Measurements from ENCODE around the gene FGF23. TPM values are rescaled to one million over a fixed set of nuclear protein-coding genes. Genes with fewer than 3 reads are reported as not detected.

FGF23 gene
- total RNA-seq, 2 experiments from 2014 or later, result not detected

DNA sequence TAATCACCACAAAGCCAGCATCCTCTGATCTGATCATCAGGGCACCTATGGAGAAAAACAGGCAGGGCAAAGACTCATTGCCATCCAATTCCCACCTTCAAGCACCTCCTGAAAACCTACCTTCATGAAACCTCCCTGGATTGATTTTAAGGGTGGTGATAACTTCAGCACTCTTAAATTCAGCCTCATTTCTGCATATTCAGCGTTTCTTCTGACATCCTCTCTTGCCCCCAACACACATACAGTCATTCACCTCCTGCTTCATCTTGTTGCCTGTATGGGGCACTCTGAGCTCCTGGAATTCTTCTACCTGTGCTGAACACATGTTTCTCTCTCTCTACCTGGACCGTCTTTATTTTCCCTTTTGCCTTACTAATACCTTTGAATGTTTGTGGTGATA, 6.9 kb downstream of the FGF23 start:
- ChIA-PET POLR2A (no interaction called here), CTCF (no interaction called here)

DNA sequence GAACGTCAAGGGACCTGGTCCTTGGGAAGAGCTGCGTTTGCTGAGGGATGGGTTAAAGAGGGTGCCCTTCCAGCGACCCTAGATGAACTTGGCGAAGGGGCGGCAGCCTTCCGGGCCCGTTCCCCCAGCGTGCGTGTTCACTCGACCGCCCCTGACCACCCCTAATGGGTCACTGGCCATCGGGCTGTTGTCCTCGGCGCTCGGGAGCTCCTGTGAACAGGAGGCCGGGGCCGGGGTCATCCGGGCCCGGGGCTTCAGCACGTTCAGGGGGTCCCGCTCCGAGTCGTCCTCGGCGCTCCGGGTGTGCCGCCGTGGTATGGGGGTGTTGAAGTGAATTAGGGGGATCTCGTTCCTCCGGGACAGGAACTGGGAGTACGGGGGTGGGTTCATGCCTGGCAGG, 9.2 kb downstream of the FGF23 start:
- no peaks in the 10 kb centered on the region for H3K36me3 Mint-ChIP-seq (ENCODE audit: low read depth)
- POLR2A ChIA-PET, result no interaction called here
- H3K27ac Mint-ChIP-seq, result no peak overlapping the region

More for the DNA sequence above, 6.9 kb downstream of the FGF23 start:
- Mint-ChIP-seq H3K4me3 (no peak overlapping the region), H3K27me3 (peaks cover 24% of the 10 kb centered on the region), H3K36me3 (ENCODE audit: low read depth) (no peaks in the 10 kb centered on the region), H3K9me3 (no peaks in the 10 kb centered on the region), H3K27ac (no peak overlapping the region), H3K4me1 (no peaks in the 10 kb centered on the region)
- no peak for DNase-seq

DNA sequence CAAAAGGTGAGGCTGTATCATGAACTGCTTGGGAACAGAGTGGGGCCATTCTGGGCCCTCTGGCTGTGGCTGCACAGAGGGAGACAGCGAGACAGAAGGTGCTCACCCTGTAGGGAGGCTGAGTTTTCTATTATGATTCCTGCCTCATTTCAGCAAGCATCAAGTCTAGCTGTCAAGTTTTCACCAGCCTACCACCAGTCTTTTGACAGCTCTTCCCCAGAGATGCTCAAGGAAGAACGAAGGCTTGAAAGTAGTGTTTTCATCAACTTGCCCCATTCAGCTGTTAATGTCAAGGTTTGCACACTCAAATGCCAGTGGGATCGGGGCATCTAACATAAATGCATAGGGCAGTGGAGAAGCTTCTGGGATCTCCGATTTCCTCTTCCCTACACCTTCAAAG, 10.0 kb downstream of the FGF23 start:
- no peak for DNase-seq
- Mint-ChIP-seq H3K27ac (no peak overlapping the region), H3K4me1 (no peaks in the 10 kb centered on the region), H3K27me3 (peaks cover 32% of the 10 kb centered on the region), H3K9me3 (no peaks in the 10 kb centered on the region), H3K36me3 (ENCODE audit: low read depth) (no peaks in the 10 kb centered on the region), H3K4me3 (no peak overlapping the region)
- POLR2A ChIA-PET, result no interaction called here
- CTCF ChIA-PET, result no interaction called here

More for the DNA sequence above, 9.2 kb downstream of the FGF23 start:
- H3K27me3 Mint-ChIP-seq, result peaks cover 32% of the 10 kb centered on the region
- H3K4me1 Mint-ChIP-seq, result no peaks in the 10 kb centered on the region
- no peak overlapping the region for H3K4me3 Mint-ChIP-seq
- no peak for DNase-seq
- CTCF ChIA-PET, result no interaction called here
- H3K9me3 Mint-ChIP-seq, result no peaks in the 10 kb centered on the region

DNA sequence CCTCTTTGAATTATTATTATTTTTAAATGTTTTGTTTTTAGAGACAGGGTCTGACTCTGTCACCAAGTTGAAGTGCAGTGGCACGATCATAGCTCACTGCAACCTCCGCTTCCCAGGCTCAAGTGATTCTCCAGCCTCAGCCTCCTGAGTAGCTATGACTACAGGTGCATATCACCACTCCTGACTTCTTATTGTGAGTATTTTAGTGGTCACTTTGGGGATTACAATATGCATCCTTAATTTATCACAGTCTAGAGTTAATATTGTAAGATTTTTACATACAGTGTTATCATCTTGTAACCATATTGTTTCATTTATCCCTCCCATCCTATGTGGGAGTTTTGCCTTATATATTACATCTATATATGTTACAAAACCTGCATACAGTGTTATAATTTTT, 13.4 kb downstream of the FGF23 start:
- H3K9me3 Mint-ChIP-seq, result no peaks in the 10 kb centered on the region
- H3K4me3 Mint-ChIP-seq, result no peak overlapping the region
- no peak for DNase-seq
- H3K27ac Mint-ChIP-seq, result no peak overlapping the region
- no peaks in the 10 kb centered on the region for H3K4me1 Mint-ChIP-seq
- ChIA-PET POLR2A (no interaction called here), CTCF (interaction anchor here (0.9 kb wide), 1 partner anchor 16 kb away, joined by 3 read pairs; no protein-coding TSS in a partner anchor)
- no peaks in the 10 kb centered on the region for H3K36me3 Mint-ChIP-seq (ENCODE audit: low read depth)
- peaks cover 36% of the 10 kb centered on the region for H3K27me3 Mint-ChIP-seq

DNA sequence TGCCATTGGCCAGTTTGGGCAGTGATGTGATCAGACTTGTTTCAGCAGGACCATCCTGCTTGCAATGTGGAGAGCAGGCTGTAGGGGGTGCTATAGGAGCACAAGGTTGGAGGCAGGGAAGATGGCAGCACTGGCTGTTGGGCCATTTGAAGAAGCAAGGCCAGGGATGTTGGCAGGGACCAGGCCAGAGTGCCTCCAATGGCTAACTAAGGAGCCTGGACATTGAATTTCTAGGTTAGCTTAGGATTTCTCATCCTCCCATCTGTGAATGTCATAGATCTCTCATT, 23.5 kb downstream of the FGF23 start:
- peaks cover 5% of the 10 kb centered on the region for H3K4me1 Mint-ChIP-seq
- CTCF ChIA-PET, result no interaction called here
- peaks cover 3% of the 10 kb centered on the region for H3K27me3 Mint-ChIP-seq
- H3K36me3 Mint-ChIP-seq (ENCODE audit: low read depth), result peaks cover 17% of the 10 kb centered on the region
- H3K4me3 Mint-ChIP-seq, result no peak overlapping the region
- H3K27ac Mint-ChIP-seq, result no peak overlapping the region
- POLR2A ChIA-PET, result no interaction called here
- no peaks in the 10 kb centered on the region for H3K9me3 Mint-ChIP-seq
- DNase-seq, result peak; percentile 66

DNA sequence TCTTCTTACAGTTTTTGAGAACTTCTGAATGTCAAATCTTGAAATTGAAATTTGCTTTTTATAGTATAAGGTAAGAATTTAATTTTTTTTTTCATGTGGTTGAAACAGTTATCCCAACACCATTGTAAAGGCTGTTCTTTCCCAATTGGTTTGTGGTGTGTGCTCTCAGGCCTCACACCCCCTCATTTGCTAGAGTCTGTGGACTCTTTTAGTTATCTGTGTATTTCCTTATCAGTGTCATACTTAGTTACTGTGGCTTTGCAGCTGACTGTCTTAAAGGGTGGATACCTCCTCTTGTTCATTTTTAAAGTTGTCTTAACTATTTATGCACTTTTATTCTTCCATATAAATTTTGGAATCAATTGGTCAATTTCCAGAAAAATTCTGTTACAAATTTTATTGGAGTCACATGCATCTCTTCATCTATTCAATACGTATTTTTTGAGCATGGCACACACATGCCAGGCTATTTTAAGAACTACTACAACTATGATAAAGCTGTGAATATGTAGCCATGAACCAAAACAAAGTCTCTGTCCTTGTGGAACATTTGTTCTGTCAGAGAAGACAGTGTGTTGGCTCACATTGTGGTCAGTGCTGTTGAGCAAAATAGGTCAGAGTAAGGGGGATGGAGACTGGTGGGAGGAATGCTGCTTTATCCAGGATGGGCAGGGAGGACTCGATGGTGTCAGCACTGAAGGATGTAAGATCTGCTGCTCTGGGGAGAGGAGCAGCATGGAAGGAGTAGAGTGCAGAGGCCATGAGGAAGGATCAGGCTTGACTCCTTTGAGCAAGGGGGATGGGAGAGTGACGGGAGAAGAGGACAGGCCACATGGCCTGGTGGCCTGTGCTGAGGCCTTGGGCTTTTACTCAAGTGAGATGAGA, 24.1 kb downstream of the FGF23 start:
- Mint-ChIP-seq H3K4me3 (no peak overlapping the region), H3K27me3 (peaks cover under 1% of the 10 kb centered on the region), H3K27ac (no peak overlapping the region), H3K9me3 (no peaks in the 10 kb centered on the region), H3K4me1 (peaks cover 5% of the 10 kb centered on the region), H3K36me3 (ENCODE audit: low read depth) (peaks cover 20% of the 10 kb centered on the region)
- ChIA-PET POLR2A (no interaction called here), CTCF (interaction anchor here (0.6 kb wide), 1 partner anchor 197 kb away, joined by 3 read pairs; no protein-coding TSS in a partner anchor)
- no peak for DNase-seq

DNA sequence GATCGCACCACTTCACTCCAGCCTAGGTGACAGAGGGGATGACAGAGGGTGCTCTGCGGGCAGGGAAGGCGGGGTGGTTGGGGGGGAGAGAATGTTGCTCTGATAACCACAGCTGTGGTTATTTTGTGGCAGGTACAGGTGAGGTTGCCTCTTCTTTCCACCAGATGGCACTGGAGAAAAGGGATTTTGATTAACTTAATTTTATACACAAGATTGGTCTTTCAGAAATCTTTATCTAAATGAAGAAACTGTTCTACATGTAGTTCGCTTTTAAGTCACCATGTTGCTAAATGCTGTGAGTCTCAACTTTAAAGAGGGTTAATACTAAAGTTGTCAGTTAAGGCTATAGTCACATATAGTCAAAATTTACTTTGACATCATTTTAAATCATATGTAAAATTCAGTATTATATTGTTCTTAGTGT, 25.7 kb downstream of the FGF23 start:
- H3K27me3 Mint-ChIP-seq, result no peaks in the 10 kb centered on the region
- peak overlapping the region; percentile 32 for H3K27ac Mint-ChIP-seq
- DNase-seq, result peak; percentile 41
- H3K9me3 Mint-ChIP-seq, result no peaks in the 10 kb centered on the region
- H3K4me1 Mint-ChIP-seq, result peaks cover 5% of the 10 kb centered on the region
- ChIA-PET POLR2A (no interaction called here), CTCF (interaction anchor here (0.7 to 1.1 kb wide), 5 partner anchors 11 to 278 kb away, joined by 3 to 4 read pairs (median 3); no protein-coding TSS in a partner anchor)
- H3K36me3 Mint-ChIP-seq (ENCODE audit: low read depth), result peaks cover 30% of the 10 kb centered on the region
- no peak overlapping the region for H3K4me3 Mint-ChIP-seq

DNA sequence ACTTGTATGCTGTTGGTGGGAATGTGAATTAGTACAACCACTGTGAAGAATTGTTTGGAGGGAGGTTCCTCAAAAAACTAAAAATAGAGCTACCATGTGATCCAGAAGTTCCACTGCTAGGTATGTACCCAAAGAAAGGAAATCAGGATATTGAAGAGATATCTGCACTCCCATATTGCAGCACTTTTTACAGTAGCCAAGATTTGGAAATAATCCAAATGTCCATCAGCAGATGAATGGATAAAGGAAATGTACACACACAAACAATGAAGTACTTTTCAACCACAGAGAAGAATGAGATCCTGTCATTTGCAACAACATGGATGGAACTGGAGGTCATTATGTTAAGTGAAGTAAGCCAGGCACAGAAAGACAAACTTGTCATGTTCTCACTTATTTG, 32.6 kb downstream of the FGF23 start:
- Mint-ChIP-seq H3K27ac (no peak overlapping the region), H3K9me3 (no peaks in the 10 kb centered on the region), H3K4me3 (no peak overlapping the region), H3K4me1 (no peaks in the 10 kb centered on the region), H3K36me3 (ENCODE audit: low read depth) (peaks cover 57% of the 10 kb centered on the region), H3K27me3 (no peaks in the 10 kb centered on the region)
- ChIA-PET POLR2A (no interaction called here), CTCF (no interaction called here)
- no peak for DNase-seq

DNA sequence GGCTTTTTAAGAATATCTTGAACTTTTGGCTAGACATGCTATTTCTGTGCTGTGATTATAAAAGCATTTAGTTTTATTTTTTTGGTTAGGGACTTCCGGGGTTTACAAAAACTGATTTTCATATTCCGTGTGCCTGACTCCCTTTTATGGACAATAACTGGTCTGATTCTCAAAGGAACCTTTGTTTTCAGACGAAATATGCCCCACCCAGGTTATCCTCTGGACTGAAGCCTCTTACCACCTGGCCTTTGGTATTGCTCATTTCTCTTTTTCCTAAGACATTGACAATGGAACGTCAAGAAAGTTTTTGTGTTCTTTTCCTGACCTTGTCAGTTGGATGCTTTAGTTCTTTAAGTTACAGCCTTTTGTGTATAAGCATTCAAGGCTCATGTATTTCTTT, 47.7 kb downstream of the FGF23 start:
- Mint-ChIP-seq H3K4me1 (peaks cover 3% of the 10 kb centered on the region), H3K27ac (no peak overlapping the region), H3K36me3 (ENCODE audit: low read depth) (peaks cover 22% of the 10 kb centered on the region), H3K4me3 (no peak overlapping the region), H3K27me3 (no peaks in the 10 kb centered on the region), H3K9me3 (no peaks in the 10 kb centered on the region)
- ChIA-PET POLR2A (interaction anchor here (2.1 kb wide), 1 partner anchor 11 kb away, joined by 8 read pairs; the partner anchor contains the start of gene TIGAR), CTCF (no interaction called here)
- no peak for DNase-seq

DNA sequence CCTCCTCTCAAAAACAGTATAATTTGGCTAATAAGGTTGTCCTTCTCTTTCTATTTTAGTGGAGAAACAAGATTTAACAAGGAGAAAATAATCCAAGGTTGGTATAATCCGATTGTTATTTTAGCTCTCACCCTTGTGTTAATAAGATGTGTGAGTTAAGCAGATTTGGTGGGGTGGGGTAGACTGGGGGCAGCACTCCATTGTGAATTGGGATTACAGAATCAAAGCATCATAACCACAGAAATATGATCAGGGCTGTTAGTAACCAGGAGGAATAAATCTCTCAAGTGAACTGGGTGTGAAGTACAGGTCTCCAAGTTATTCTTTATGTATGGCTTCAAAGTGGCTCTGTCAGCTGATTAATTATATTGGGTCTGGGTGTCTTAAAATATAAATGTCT, 48.3 kb downstream of the FGF23 start:
- no peak for DNase-seq
- Mint-ChIP-seq H3K4me3 (no peak overlapping the region), H3K27me3 (no peaks in the 10 kb centered on the region), H3K27ac (no peak overlapping the region), H3K9me3 (no peaks in the 10 kb centered on the region), H3K4me1 (peaks cover 5% of the 10 kb centered on the region), H3K36me3 (ENCODE audit: low read depth) (peaks cover 16% of the 10 kb centered on the region)
- ChIA-PET CTCF (no interaction called here), POLR2A (interaction anchor here (2.1 kb wide), 1 partner anchor 10 kb away, joined by 8 read pairs; the partner anchor contains the start of gene TIGAR)

DNA sequence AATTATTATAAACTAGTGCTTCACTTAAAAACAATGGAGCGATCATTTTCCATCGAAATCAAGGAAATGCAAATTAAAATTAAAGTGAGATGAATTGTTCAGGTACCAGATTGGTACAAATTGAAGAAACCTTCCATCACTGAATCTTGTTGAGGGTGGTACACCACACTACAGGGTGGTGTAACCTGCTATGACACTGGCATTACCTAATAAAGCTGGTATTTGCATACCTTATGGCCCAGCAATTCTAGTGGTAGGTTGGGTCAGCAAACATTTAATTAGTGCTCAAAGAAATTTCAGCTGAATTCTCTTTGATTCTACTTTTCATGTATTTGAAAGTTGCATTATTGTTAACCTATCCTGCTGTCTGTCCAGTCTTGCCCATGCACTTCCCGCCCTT, 49.3 kb downstream of the FGF23 start:
- H3K4me1 Mint-ChIP-seq, result peaks cover 8% of the 10 kb centered on the region
- no peaks in the 10 kb centered on the region for H3K27me3 Mint-ChIP-seq

DNA sequence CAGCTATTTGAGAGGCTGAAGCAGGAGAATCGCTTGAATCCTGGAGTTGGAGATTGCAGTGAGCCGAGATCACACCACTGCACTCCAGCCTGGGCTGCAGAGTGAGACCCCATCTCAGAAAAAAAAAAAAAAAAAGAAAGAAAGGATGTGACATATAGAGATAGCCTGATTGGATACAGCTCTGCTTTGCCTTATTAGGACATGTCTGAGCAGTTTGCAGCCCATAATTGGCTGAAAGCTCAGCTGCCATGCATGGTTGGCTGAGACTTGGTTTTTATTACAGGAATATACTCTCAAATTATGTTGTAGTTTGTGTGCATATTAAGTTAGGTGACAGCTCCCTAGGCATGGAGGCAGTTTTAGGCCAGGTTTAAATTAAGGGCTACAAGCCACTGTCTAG, 52.2 kb downstream of the FGF23 start:
- Mint-ChIP-seq H3K4me1 (peaks cover 27% of the 10 kb centered on the region), H3K36me3 (ENCODE audit: low read depth) (peaks cover 10% of the 10 kb centered on the region), H3K27ac (no peak overlapping the region), H3K27me3 (no peaks in the 10 kb centered on the region), H3K4me3 (no peak overlapping the region), H3K9me3 (no peaks in the 10 kb centered on the region)
- CTCF ChIA-PET, result interaction anchor here (0.8 to 1.5 kb wide), 2 partner anchors 9 to 19 kb away, joined by 3 to 7 read pairs; no protein-coding TSS in a partner anchor
- POLR2A ChIA-PET, result interaction anchor here (0.8 kb wide), 1 partner anchor 20 kb away, joined by 3 read pairs; no protein-coding TSS in a partner anchor
- DNase-seq, result no peak

More for the DNA sequence above, 49.3 kb downstream of the FGF23 start:
- Mint-ChIP-seq H3K27ac (no peak overlapping the region), H3K36me3 (ENCODE audit: low read depth) (peaks cover 12% of the 10 kb centered on the region), H3K9me3 (no peaks in the 10 kb centered on the region), H3K4me3 (no peak overlapping the region)
- no peak for DNase-seq
- POLR2A ChIA-PET, result interaction anchor here (2.1 kb wide), 1 partner anchor 9 kb away, joined by 8 read pairs; the partner anchor contains the start of gene TIGAR
- CTCF ChIA-PET, result interaction anchor here (0.7 kb wide), 1 partner anchor 8 kb away, joined by 4 read pairs; no protein-coding TSS in a partner anchor

DNA sequence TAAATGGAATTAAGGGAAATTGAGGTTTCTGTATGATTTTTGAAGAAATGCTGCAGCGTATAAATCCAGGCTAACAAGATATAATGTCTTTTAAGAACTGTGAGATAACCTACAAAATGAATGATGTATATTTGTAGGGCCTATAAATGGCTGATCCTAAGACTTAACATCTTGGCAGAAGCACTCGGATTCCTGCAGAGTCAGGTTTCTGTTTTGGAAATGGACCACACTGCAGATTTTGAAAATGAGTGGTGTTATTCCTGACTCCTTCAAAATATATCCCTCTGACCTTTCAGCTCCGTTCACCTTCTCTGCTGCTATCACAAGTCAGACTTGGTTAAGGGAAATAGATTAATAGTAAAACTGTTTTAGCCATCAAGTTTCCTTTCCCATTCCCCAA, 53.5 kb downstream of the FGF23 start:
- Mint-ChIP-seq H3K4me3 (no peak overlapping the region), H3K9me3 (no peaks in the 10 kb centered on the region), H3K27ac (no peak overlapping the region), H3K4me1 (peaks cover 34% of the 10 kb centered on the region), H3K36me3 (ENCODE audit: low read depth) (peaks cover 14% of the 10 kb centered on the region), H3K27me3 (no peaks in the 10 kb centered on the region)
- DNase-seq, result no peak
- POLR2A ChIA-PET, result no interaction called here
- CTCF ChIA-PET, result no interaction called here
